AG08395 (cell line): ENCODE measurements around the gene PCDHB11.
"Not testable (repeated sequence)": the region's sequence is repeated elsewhere in the genome, so short reads cannot be mapped to it uniquely, and the experiment has no call there.

Source experiments
- DNase-seq: peaks from one replicate; pipeline ENCODE4 v3.0.0; 2012; ENCODE audit warnings: mixed read lengths, low spot score

The PCDHB11 gene

GRCh38 chr5:141241496-141241895 lies 42.1 kb downstream of the PCDHB11 start:
- no peak for DNase-seq

DNA sequence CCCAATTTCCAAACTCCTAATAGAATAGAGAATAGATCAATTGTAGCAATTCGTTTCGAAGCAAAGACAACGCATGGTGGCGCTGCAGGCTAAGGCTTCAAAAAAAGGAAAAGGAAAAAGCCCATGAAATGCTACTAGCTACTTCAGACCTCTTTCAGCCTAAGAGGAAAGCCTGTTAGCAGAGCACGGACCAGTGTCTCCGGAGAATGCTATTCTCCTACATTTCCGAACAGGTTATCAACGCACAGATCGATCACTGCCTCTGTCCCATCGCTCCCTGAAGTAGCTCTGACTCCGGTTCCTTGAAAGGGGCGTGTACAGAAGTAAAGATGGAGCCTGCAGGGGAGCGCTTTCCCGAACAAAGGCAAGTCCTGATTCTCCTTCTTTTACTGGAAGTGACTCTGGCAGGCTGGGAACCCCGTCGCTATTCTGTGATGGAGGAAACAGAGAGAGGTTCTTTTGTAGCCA lies 45.9 kb downstream of the PCDHB11 start, which contains the start of gene PCDHB15:
TSS of gene PCDHB15 (plus strand) at position 146 of the 468 bp plus-strand sequence. CDS start at position 330, 184 bp downstream.
- no peak for DNase-seq

DNA sequence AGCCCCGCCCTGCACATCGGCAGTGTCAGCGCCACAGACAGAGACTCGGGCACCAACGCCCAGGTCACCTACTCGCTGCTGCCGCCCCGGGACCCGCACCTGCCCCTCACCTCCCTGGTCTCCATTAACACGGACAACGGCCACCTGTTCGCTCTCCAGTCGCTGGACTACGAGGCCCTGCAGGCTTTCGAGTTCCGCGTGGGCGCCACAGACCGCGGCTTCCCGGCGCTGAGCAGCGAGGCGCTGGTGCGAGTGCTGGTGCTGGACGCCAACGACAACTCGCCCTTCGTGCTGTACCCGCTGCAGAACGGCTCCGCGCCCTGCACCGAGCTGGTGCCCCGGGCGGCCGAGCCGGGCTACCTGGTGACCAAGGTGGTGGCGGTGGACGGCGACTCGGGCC lies 47.5 kb downstream of the PCDHB11 start:
- not testable (repeated sequence) for DNase-seq

GRCh38 chr5:141247434-141247833 lies 48.0 kb downstream of the PCDHB11 start:
- DNase-seq, result not testable (repeated sequence)

DNA sequence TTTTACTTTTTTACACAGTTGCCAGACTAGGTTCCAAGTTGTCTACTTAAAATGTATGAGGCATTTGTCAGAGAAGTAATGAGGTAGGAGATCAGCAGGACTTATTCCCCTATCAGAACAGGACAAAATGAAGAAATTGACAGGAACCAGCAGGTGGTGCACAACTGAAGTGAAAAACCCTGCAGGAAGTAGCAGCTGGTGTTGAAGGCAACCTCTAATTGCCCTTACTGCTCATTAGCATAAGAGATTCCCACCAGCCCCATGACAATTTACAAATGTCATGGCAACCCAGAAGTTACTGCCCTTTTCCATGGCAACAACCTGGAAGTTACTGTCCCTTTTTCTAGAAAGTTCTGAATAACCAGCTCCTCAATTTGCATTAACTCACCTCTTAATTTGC lies 51.1 kb downstream of the PCDHB11 start:
- DNase-seq, result no peak
